ENCODE data around the gene EXOC6B. TPM values are rescaled to one million over a fixed set of nuclear protein-coding genes. Genes with fewer than 3 reads are reported as not detected.

EXOC6B gene
- total RNA-seq, 1 experiment from 2014 or later: 33.7 TPM

DNA sequence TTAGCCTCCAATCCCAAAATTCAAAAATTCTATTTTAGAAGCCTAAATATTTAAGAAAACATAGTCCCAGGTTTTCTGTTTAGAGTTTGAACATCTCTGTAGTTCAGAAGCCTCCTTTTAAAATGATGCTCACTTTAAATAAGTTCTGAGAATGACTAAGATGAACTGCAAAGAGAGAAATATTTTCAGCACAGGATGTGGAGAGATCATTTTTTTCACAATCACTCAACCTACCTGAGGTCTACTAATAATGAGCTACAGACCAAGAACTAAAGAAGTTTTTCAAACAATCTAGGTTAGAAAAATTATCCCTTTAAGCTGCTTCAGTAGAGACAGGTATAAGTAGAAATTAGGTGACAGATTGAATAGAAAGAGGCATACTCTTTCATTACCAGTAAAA, 493.1 kb downstream of the EXOC6B start (continued):
- TF ChIP-seq MYBL2 (CRISPR knock-in tag; IDR thresholded peaks at IDR 0.05) (no peak), PRRX2 (CRISPR knock-in tag; IDR thresholded peaks at IDR 0.05) (no peak), ZNF671 (CRISPR knock-in tag; IDR thresholded peaks at IDR 0.05) (no peak), ZNF121 (CRISPR knock-in tag; IDR thresholded peaks at IDR 0.05) (no peak), FOXJ3 (CRISPR knock-in tag; IDR thresholded peaks at IDR 0.05; ENCODE audit: borderline replicate concordance) (no peak)

DNA sequence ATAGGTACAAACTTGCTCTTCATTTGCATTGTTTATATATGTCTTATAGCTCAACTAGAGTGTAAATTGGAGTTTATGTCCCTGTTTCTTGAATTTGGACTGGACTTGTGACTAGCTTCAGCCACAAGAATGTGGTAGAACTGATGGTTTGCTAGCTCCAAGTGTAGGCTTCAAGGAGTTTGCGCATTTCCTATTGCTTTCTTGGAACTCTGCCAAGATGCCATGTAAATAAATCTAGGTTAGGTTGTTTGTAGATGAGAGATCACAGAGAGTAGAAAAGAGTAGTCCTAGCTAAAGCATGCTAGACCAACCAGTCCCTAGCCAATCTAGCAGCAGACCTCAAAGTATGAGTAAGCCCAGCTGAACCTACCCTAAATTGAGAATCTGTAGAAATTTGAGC, 495.2 kb downstream of the EXOC6B start:
- no peak for ATAC-seq
- ChIA-PET POLR2A (no interaction called here), CTCF (interaction anchor here (1.0 kb wide), 2 partner anchors 18 to 37 kb away, joined by 3 read pairs; no protein-coding TSS in a partner anchor)
- Mint-ChIP-seq H3K4me1 (peaks cover 11% of the 10 kb centered on the region), H3K9me3 (no peaks in the 10 kb centered on the region), H3K27me3 (ENCODE audit: low read depth) (no peaks in the 10 kb centered on the region), H3K36me3 (no peaks in the 10 kb centered on the region), H3K27ac (peak overlapping the region; percentile 44), H3K4me3 (no peak overlapping the region)
- no peak for TF ChIP-seq ZNF396 (CRISPR knock-in tag; IDR thresholded peaks at IDR 0.05; ENCODE audit: borderline replicate concordance)
- no peak for TF ChIP-seq CREM (CRISPR knock-in tag; IDR thresholded peaks at IDR 0.05)
- no peak for TF ChIP-seq GTF2I (CRISPR knock-in tag; conservative IDR thresholded peaks at IDR 0.05)
- no peak for TF ChIP-seq ETV6 (CRISPR knock-in tag; IDR thresholded peaks at IDR 0.05)
- TF ChIP-seq NR1H2 (CRISPR knock-in tag; IDR thresholded peaks at IDR 0.05): no peak
- no peak for DNase-seq (ENCODE audit: low spot score)

DNA sequence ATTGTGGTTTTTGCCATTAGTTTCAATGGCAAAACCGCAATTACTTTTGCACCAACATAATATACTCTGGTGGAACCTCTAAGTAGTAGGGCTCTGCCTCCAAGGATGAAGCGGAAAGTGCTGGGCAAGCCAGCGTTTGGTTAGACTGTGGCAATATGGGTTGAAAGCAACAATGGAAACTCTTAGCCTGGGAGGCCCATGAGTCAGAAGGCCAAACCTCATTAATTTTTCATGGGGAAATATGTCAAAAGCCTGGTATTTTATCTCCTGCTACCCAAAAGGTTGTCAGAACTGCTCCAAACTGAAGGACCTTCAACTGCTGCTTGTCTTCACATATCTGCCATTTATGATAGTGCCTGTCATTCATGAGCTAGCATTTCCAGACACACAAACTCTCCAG, 499.1 kb downstream of the EXOC6B start:
- Mint-ChIP-seq H3K9me3 (peaks cover 6% of the 10 kb centered on the region), H3K27me3 (ENCODE audit: low read depth) (no peaks in the 10 kb centered on the region), H3K4me1 (peaks cover 11% of the 10 kb centered on the region), H3K4me3 (no peak overlapping the region), H3K36me3 (no peaks in the 10 kb centered on the region), H3K27ac (no peak overlapping the region)
- DNase-seq (ENCODE audit: low spot score) (no peak), ATAC-seq (no peak)
- ChIA-PET CTCF (interaction anchor here (0.5 to 2.9 kb wide), 5 partner anchors 10 to 253 kb away, joined by 3 to 32 read pairs (median 7); no protein-coding TSS in a partner anchor), POLR2A (no interaction called here)
- no peak for TF ChIP-seq ZSCAN18 (CRISPR knock-in tag; IDR thresholded peaks at IDR 0.05)
- no peak for TF ChIP-seq EMX1 (CRISPR knock-in tag; IDR thresholded peaks at IDR 0.05)
- TF ChIP-seq, protein P1, sequence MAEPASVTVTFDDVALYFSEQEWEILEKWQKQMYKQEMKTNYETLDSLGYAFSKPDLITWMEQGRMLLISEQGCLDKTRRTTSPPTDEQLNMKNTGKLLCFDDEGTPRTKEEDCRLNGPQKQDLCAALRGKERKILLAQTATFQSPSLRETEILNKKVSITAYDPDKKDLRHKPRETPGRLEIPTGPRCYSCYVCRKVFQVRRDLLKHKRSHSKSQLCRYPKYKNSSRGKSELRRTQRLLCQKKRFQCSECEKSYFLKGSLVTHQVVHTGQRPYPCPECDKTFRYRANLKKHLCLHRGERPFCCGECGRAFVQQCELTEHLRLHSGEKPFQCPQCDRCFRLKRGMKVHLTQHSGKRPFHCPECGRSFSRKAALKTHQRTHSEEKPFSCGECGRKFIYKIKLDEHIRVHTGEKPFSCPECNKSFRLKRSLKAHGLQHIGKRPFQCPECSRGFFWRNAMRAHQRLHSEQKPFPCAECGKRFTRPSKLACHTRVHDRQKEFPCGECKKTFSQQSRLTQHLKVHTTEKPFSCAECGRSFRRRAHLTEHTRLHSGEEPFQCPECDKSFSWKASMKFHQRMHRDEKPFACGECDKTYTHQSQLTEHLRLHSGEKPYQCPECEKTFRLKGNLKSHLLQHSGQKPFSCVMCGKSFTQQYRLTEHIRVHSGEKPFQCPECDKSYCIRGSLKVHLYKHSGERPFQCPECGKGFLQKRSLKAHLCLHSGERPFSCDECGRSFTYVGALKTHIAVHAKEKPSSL (CRISPR knock-in tag; conservative IDR thresholded peaks at IDR 0.05): no peak
- TF ChIP-seq CREB1 (CRISPR knock-in tag; IDR thresholded peaks at IDR 0.05): no peak
- no peak for TF ChIP-seq ATF6 (CRISPR knock-in tag; IDR thresholded peaks at IDR 0.05)
- TF ChIP-seq, protein P2, sequence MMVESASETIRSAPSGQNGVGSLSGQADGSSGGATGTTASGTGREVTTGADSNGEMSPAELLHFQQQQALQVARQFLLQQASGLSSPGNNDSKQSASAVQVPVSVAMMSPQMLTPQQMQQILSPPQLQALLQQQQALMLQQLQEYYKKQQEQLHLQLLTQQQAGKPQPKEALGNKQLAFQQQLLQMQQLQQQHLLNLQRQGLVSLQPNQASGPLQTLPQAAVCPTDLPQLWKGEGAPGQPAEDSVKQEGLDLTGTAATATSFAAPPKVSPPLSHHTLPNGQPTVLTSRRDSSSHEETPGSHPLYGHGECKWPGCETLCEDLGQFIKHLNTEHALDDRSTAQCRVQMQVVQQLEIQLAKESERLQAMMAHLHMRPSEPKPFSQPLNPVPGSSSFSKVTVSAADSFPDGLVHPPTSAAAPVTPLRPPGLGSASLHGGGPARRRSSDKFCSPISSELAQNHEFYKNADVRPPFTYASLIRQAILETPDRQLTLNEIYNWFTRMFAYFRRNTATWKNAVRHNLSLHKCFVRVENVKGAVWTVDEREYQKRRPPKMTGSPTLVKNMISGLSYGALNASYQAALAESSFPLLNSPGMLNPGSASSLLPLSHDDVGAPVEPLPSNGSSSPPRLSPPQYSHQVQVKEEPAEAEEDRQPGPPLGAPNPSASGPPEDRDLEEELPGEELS (CRISPR knock-in tag; IDR thresholded peaks at IDR 0.05): no peak
- TF ChIP-seq ZNF121 (CRISPR knock-in tag; IDR thresholded peaks at IDR 0.05): no peak
- no peak for TF ChIP-seq E2F1 (CRISPR knock-in tag; IDR thresholded peaks at IDR 0.05)
- no peak for TF ChIP-seq ZNF138 (CRISPR knock-in tag; conservative IDR thresholded peaks at IDR 0.05)
- no peak for TF ChIP-seq USF2 (CRISPR knock-in tag; IDR thresholded peaks at IDR 0.05)
- no peak for TF ChIP-seq MXD4 (CRISPR knock-in tag; IDR thresholded peaks at IDR 0.05; ENCODE audit: borderline replicate concordance)
- no peak for TF ChIP-seq NR3C1 (CRISPR knock-in tag; conservative IDR thresholded peaks at IDR 0.05; ENCODE audit: low read depth)
- TF ChIP-seq, protein P3, sequence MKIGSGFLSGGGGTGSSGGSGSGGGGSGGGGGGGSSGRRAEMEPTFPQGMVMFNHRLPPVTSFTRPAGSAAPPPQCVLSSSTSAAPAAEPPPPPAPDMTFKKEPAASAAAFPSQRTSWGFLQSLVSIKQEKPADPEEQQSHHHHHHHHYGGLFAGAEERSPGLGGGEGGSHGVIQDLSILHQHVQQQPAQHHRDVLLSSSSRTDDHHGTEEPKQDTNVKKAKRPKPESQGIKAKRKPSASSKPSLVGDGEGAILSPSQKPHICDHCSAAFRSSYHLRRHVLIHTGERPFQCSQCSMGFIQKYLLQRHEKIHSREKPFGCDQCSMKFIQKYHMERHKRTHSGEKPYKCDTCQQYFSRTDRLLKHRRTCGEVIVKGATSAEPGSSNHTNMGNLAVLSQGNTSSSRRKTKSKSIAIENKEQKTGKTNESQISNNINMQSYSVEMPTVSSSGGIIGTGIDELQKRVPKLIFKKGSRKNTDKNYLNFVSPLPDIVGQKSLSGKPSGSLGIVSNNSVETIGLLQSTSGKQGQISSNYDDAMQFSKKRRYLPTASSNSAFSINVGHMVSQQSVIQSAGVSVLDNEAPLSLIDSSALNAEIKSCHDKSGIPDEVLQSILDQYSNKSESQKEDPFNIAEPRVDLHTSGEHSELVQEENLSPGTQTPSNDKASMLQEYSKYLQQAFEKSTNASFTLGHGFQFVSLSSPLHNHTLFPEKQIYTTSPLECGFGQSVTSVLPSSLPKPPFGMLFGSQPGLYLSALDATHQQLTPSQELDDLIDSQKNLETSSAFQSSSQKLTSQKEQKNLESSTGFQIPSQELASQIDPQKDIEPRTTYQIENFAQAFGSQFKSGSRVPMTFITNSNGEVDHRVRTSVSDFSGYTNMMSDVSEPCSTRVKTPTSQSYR (CRISPR knock-in tag; IDR thresholded peaks at IDR 0.05): no peak
